Neural progenitor cell (in vitro differentiated cells): ENCODE results near the gene PTGDR.

ENCODE experiments used
- EZH2 ChIP-seq: fragments of 200-600 bp; sonication (generic); IDR thresholded peaks from 2 replicates; pipeline ENCODE4 v1.6.1; 2017; ENCODE audit warnings: antibody characterized with exemption, mild to moderate bottlenecking, moderate library complexity
- TF ChIP-seq, protein P1 (sequence below): fragments of 200-600 bp; sonication (generic); IDR thresholded peaks from 2 replicates; pipeline ENCODE4 v1.5.1; 2017; ENCODE audit warnings: antibody characterized with exemption, mild to moderate bottlenecking

DNA sequence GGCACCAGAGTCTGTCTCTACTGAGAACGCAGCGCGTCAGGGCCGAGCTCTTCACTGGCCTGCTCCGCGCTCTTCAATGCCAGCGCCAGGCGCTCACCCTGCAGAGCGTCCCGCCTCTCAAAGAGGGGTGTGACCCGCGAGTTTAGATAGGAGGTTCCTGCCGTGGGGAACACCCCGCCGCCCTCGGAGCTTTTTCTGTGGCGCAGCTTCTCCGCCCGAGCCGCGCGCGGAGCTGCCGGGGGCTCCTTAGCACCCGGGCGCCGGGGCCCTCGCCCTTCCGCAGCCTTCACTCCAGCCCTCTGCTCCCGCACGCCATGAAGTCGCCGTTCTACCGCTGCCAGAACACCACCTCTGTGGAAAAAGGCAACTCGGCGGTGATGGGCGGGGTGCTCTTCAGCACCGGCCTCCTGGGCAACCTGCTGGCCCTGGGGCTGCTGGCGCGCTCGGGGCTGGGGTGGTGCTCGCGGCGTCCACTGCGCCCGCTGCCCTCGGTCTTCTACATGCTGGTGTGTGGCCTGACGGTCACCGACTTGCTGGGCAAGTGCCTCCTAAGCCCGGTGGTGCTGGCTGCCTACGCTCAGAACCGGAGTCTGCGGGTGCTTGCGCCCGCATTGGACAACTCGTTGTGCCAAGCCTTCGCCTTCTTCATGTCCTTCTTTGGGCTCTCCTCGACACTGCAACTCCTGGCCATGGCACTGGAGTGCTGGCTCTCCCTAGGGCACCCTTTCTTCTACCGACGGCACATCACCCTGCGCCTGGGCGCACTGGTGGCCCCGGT lies at the start of gene PTGDR:
- TF ChIP-seq, protein P1, sequence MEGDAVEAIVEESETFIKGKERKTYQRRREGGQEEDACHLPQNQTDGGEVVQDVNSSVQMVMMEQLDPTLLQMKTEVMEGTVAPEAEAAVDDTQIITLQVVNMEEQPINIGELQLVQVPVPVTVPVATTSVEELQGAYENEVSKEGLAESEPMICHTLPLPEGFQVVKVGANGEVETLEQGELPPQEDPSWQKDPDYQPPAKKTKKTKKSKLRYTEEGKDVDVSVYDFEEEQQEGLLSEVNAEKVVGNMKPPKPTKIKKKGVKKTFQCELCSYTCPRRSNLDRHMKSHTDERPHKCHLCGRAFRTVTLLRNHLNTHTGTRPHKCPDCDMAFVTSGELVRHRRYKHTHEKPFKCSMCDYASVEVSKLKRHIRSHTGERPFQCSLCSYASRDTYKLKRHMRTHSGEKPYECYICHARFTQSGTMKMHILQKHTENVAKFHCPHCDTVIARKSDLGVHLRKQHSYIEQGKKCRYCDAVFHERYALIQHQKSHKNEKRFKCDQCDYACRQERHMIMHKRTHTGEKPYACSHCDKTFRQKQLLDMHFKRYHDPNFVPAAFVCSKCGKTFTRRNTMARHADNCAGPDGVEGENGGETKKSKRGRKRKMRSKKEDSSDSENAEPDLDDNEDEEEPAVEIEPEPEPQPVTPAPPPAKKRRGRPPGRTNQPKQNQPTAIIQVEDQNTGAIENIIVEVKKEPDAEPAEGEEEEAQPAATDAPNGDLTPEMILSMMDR = no peak
- peak; percentile 91 for TF ChIP-seq EZH2
